Measurements from ENCODE around the gene TLR1.
"Not testable (repeated sequence)": the region's sequence is repeated elsewhere in the genome, so short reads cannot be mapped to it uniquely, and the experiment has no call there.

TLR1 gene

DNA sequence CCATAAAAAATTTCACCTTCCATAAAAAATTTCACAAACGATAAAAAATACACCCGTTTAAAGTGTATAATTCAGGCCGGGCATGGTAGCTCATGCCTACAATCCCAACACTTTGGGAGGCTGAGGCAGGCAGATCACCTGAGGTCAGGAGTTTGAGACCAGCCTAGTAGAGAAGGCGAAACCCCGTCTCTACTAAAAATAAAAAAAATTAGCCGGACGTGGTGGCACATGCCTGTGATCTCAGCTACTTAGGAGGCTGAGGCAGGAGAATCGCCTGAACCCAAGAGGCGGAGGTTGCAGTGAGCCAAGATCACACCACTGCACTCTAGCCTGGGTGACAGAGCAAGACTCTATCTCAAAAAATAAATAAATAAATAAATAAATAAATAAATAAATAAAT is 1.7 kb upstream of the TLR1 start:
- not testable (repeated sequence) for DNase-seq

DNA sequence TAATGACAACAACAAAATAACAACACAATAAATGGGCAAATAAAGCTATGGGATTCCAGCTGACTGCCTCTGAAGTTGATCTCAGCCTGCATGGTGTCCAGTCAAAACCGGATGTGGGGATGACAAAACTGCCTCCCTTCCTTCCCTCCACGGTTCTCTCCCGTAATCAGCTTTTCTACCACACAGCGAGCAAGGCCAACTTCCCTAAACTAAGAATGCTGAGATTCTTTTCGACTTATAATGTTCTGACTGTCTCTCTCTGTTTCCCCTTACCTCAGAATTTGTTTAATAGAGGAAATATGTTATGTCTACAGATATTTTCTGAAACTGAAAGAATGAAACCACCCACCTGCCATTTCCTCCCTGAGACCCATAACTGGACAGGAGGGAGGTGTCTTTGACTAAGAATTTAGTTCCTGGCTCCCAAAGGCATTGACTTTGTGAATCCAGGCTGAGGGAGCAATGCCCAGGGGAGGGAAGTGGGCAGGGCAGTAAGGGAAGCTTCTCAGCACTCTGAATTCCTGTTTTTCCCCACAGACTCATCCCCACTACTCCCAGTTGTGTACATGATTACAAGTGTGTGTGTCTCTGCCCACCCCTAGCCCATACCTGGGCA is 1.0 kb upstream of the TLR1 start:
- peak; percentile 21 for DNase-seq

DNA sequence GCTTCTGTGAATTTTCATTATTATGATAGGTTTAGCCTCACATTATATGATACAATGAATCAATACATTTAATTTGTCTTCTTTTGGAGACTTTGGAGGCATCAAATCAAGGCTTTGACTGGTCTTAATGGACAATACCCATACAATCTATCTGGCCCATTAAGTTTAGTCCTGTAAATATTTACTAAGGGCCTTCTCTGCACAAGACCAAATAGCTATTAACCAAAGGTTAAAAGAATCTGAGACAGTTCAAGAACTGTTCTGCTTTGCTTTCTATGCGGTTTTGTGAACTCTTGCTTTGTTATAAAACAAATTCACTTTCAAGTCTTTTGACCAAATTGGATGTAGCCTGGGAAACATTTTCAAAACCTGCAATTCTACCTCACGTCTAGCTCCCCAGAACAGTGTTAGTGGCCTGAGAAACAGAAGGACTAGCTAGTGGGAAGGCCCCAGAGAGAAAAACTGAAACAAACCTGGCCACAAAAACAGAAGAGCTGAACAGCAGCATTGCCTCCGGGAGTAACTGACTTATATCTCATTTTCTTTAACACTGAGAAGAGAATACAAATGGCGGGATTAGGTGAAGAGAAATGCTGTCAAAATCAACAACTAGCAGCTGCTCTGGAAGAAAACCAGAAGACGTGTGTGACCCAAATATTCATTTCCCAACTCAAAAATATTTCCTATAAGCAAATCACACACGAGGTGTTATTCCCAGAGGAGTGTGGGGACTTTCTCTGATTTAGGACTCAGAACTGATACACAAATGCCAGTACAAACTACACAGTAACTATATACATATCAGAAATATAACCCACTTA is 548 bp downstream of the TLR1 start:
- DNase-seq: peak; percentile 48

DNA sequence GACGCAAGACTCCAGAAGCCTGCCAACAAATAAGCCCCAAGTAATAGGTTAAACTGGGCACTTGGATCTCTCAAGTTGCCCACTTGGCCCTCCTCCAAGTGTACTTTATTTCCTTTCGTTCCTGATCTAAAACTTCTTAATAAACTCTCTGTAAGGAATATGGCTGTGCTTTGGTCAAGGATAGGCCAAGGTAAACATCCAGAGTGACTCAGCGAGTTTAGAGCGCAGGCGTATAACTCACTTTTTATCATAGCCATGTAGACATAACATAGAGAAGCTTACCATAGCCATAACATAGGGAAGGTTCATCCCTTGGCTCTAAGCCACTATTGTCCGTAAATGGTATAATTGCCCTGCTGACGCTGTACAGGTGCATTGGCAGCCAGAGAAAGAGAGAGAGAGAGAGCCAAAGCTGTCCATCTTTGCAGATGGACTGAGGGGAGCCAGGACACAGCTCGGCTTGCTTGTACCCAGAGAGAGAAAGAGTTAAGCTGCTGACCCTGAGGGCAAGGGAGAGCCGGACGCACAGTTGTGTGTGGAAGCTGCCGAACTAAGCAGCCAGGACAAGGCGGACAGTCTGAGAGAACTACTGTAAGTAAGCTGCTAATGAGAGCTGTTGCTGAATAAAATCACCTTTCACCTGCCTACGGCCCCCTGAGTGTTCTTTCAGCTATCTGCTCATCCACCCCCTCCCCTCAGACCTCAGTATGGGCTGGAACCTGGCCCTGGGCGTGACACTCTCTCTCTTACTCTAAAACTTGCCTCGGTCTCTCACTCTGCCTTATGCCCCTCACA is 1.8 kb downstream of the TLR1 start:
- DNase-seq: no peak

DNA sequence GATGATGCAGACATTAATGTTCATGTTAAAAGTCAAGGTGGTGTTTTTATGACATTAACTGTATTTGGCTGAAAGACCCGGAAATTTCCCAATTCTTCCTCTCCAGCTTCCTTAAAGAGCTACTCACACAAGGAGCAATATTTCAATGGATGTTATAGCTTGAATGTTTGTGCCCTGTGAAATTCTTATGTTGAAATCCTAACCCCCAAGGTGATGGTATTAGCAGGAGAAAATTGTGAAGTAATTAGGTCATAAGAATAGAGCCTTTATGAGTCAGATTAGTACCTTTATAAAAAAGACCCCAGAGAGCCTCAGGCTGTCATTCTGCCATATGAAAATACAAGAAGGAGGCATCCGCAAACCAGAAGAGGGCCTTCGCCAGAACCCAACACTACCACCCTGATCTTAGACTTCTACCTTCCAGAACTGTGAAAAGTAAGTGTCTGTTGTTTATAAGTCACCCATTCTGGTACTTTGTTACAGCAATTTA is 3.6 kb downstream of the TLR1 start:
- no peak for DNase-seq

DNA sequence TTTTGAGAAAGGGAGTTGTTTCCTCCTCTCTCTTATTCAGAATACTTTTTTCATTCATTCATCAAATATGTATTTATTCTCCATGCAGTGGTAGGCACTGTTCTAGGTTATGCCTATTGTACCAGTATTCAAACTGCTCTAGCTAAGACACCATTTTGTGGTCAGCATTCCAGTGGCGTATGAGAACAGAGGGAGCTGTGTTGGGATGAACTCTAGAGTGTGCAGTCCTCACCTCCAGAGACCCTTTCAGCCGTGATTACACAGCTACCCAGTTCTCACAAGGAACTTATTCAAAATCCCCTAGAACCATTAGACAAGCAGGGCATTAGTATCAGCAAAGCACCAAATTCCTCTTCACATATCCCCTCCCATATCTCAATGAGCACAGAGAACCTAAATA is 4.2 kb downstream of the TLR1 start:
- DNase-seq: no peak

DNA sequence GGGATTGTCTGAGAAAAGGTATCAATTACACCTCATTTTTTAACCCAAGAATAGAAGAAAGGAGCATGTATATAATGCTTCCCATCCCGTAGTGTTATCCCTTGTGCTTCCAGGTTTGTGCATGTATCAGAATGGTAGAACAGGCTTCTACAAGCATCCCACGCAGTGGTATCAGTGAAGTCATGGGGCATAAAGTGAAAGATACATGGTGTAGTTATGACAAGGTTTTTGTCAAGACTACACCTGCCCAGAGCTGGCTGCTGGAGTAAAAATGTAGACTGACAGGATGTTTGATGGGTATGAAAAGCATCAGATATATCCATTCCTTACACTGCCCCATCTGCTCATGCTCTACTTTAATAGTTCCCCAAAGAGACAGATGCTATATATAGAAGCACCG is 9.5 kb downstream of the TLR1 start:
- no peak for DNase-seq

DNA sequence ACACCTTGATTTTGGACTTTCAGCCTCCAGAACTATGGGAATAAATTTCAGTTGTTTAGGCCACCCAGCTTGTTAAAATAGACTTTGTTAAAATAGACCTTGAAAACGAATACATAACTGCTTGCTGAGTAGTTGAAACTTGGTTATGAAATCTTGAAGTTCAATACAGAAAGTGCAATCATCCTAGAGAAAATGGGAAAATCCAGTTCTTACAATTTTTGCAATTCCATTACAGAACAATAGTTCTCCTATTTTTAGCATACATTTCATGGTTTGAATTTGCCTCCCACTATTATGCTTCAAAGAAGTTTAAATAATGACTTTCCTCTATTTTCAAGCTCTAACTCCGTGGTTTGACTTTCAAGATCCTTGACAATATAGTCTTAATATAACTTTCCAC is 10.5 kb downstream of the TLR1 start:
- DNase-seq: no peak

DNA sequence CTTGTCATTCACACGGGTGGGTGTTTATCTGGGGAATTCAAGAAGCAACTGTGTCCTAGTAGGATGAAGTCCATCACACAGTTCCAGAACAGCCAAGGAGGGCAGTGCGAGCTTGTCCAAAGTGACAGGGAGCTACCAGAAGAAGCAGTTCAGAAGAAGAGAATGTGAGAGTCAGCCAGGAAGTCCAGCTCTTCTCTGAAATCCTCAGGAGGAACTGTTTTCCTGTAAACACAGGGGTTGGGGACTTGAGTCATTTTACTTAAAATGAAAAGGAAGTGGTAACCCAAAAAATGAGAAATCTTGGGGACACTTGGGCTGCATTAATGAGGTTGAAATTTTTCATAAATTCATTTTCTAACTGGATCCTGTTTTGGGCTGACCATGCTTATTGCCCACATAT is 13.6 kb downstream of the TLR1 start:
- no peak for DNase-seq

DNA sequence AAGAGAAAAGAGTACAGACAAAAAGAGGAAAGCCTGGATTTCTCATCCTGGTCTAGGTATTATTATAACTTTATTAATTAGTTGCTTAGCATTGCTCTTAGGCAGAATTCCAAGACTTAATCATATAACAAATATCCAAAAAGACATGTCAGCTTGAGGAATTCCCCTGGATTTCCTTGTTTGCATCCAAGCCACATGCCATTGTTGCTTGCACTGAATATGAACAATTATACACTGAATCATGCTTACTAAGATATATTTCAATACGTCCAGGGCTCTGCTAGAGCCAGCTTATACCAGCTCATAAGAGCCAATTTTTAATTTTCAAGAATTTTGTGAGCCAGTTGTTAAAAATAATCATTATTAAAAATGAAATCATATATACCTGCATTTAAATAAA is 16.3 kb downstream of the TLR1 start:
- no peak for DNase-seq

DNA sequence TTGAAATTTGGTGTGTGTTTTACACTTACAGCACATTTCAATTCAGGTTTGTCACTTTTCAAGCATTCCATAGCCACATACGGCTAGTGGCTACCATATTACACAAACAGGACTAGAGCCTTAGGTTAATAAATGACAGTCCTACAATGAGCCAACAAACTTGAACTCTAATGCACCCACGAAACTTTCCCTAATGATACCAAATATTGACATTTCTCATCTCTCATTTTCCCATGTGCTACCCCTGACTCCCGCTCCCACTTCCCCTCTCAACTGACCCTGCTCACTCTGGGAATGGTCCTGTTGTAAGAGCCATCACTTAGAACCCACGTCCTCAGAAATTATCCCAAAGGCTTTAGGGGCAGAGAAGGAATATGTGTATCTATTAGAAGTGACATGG is 16.9 kb downstream of the TLR1 start:
- no peak for DNase-seq

DNA sequence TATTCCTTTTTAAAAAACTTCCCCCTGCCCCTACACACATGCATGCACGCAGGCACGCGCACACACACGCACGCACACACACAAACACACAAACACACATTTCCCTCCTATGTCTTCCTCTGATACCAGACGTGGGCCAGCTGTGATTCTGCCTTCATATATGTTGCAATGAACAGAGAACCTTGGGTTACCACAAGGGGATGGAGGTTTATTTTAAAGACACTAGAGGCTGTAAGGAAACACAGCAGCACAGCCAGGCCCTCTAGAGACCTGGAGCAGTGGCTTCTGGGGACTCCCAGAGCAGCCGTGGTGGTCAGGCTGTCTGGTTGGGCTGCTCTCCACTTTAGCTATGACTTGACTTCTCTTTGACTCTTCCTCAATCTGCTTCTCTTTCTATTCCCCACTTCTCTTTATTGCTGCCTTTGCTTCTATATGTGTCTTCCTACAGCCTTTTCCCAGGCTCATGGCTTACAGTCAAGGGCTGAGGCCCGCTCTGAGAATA is 18.6 kb downstream of the TLR1 start:
- DNase-seq: no peak

DNA sequence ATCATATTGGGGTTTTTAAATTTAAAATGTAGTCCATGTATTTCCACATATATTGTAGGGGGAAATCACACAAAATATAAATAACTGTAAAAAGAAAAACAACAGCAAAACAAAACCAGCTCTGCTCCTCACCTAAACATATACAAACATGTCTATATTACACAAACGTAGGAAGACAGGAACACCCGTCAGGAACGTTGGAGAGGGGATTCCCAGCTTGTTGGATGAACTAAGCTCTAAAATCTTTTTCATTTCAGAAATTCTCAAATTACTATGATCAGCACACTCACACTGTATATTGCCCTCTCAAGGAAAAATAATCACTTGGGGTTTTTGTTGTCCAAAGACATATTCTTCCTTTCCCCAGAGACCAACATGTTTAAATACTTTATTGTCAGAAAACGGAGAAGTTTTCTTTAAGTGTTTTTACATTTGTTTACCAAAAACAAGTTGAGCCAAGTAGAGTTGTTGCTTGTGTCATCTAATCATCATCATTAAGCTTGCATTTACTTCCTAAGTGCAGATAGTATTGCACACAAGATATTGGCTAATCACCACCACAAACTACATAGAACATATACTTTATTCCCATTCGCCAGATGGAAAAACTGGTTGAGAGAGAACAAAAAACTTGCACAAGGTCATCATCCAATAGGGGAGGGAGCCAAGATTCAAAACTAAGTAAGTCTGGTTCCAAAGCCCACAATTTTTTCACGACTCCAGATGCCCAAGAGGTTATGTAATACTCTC is 19.4 kb downstream of the TLR1 start:
- DNase-seq: no peak

DNA sequence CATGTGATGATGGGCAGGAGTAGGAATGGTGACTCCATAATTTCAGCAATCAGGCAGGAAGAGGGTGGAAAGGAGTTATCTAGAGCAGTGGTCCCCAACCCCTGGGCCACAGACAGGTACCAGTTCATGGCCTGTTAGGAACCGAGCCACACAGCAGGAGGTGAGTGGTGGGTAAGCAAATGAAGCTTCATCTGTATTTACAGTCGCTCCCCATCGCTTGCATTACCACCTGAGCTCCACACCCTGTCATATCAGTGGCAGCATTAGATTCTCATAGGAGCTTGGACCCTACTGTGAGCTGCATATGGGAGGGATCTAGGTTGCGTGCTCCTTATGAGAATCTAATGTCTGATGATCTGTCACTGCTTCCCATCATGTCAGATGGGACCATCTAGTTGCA is 20.4 kb downstream of the TLR1 start:
- no peak for DNase-seq

DNA sequence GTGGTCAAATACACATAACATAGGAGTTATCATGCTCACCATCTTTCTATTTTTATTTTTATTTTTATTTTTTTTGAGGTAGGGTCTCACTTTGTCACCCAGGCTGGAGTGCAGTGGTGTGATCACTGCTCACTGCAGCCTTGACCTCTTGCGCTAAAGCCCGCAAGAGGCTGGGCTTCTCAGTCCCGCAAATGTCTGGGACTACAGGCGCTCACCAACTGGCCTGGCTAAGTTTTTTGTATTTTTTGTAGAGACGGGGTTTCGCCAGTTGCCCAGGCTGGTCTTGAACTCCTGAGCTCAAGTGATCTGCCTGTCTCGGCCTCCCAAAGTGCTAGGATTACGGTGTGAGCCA is 21.5 kb downstream of the TLR1 start:
- no peak for DNase-seq

DNA sequence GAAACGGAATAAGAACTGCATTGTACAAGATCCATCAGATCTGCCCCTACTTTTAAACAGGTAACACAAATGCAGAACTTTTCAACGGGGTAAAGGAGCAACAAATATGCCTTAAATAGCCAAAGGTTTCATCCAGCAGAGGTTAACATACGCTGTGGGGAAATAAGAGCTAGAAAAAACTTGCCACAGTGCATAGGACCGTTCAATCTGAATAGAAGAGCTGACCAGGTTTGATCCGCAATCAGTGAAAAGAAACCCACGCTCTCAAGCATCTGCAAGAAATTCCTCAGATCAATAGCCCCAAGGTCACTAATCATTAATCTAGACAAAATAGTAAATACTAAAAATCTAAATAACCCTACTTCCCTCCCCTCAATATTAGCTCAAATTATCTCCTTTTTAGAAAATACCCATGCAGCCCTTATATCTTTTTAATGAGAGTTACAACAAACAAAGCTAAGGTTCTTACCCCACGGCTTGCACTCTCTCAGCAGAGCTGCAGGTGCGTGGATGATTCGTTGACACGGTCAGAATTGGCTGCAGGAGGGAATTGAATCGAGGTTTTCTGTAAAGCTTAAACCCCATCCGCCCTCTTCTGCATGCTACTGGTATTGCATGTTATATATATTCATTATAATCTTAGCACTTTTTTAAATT is 22.0 kb downstream of the TLR1 start, which contains the start of gene TLR10:
Gene TLR10, minus strand, starts transcription at position 539 of the 657 bp plus-strand sequence. CDS start 7,400 bp downstream, outside the sequence.
- peak; percentile 53 for DNase-seq

DNA sequence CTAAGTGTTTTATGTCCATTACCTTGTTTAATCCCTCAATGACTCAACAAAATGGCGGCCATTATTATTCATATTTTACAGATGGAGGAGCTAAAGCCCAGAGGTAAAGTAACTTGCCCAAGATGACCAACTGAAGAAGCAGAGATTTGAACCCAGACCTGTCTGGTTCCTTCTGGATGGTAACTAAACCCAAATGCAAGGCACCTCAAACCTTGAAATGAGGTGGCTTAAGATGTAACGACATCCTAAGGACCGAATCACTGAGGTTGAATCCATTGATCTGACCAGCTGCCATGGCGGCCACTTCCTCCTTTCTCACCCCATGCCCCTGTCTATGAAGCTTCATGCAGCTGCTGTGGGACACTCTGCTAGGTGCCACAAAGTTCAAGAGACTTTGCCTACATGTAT is 22.7 kb downstream of the TLR1 start:
- no peak for DNase-seq

DNA sequence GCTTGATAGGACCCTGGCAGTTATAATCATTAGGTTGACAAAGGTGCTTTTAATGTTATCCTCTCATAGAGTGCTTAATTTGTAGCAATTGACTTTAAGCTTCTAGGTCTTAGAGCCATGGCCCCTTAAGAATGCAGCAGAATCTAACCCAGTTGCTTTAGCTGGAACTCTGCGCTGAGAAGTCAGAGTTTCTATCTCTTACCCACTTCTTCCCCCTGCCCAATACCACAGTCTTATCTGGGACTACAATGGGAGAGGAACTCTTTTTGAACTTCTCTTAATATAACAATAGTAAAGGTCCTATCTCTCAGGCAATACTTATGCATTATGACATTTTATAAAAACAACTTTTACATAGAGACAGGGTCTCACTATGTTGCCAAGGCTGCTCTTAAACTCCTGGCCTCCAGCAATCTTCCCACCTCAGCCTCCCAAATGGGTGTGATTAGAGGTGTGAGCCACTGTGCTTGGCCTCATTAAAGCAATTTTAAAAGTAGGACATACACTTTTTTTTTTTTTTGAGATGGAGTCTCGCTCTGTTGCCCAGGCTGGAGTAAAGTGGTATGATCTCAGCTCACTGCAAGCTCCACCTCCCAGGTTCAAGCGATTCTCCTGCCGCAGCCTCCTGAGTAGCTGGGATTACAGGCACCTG is 23.6 kb downstream of the TLR1 start:
- no peak for DNase-seq

DNA sequence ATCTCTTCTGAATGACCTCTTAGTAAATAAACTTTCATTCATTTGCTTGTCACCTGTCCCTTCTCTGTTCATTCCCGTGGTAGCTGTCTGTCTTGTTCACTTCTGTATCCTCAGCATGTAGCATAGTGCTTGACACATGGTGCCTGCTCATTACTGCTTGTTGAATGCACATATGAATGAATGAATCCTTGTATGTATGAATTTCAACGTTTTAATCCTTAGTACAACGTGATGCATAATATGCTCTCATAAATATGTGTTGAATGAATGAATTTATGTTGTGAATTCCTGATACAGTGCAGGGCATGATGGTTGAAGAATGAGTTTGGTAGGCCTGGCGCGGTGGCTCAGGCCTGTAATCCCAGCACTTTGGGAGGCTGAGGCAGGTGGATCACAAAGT is 24.8 kb downstream of the TLR1 start:
- DNase-seq: no peak

DNA sequence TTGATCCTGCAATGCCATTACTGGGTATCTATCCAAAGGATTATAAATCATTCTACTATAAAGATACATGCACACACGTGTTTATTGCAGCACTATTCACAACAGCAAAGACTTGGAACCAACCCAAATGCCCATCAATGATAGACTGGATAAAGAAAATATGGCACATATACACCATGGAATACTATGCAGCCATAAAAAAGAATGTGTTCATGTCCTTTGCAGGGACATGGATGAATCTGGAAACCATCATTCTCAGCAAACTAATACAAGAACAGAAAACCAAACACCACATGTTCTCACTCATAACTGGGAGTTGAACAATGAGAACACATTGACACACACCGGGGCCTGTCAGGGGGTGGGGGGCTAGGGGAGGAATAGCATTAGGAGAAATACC is 26.7 kb downstream of the TLR1 start:
- not testable (repeated sequence) for DNase-seq

DNA sequence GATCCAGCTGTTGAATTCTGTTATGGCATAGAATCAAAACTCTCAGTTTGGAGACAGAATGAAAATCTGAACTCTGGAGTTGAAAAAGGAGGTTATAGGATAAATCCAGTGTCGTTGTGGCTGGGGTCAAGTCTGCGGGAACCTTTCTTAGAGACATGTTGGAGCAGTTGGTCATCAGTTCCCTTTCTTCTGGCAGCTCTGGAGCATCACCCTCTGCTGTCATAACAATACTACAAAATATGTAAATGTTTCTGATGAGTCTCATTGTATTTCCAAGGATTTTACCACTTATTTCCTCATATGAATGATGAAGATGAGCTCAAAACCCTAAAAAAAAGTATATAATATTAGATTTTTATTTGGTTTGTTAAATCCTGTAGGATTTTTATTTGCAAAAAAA is 29.3 kb downstream of the TLR1 start:
- DNase-seq: no peak
